Heart right ventricle (tissue), 16 donors: ENCODE measurements around the gene CCDC3. TPM values are rescaled to one million over a fixed set of nuclear protein-coding genes. Genes with fewer than 3 reads are reported as not detected.

Experiments
- ATAC-seq, 8 donors: fragments of 200-7000 bp; cut with Tn5 transposase; one replicate each; pipeline ENCODE4 v1.9.1; 2020; ENCODE audit warnings: mild to moderate bottlenecking in 8 of 8, moderate library complexity in 8 of 8, moderate number of reproducible peaks in 1 of 8
- DNase-seq, 2 donors: peaks; one replicate each; pipeline ENCODE4 v3.0.0-alpha.2; 2020
- H3K27ac ChIP-seq, 10 donors: fragments of 200-600 bp; sonication (generic) in 2 of 10; one replicate each; pipeline versions ENCODE4 v1.5.0 to v1.8.0; 2020 to 2022; ENCODE audit warnings: mild to moderate bottlenecking in 3 of 10
- H3K27me3 ChIP-seq, 7 donors: fragments of 200-600 bp; one replicate each; pipeline ENCODE4 v1.8.0; 2021 to 2022; ENCODE audit warnings: mild to moderate bottlenecking in 2 of 7
- H3K36me3 ChIP-seq, 9 donors: fragments of 200-600 bp; sonication (generic) in 1 of 9; one replicate each; pipeline versions ENCODE4 v1.5.0 to v1.8.0; 2020 to 2022; ENCODE audit warnings: mild to moderate bottlenecking in 2 of 9
- H3K4me1 ChIP-seq, 9 donors: fragments of 200-600 bp; sonication (generic) in 1 of 9; one replicate each; pipeline versions ENCODE4 v1.5.0 to v1.8.0; 2020 to 2022; ENCODE audit warnings: mild to moderate bottlenecking in 4 of 9
- H3K4me3 ChIP-seq, 10 donors: fragments of 200-600 bp; sonication (generic) in 2 of 10; one replicate each; pipeline versions ENCODE4 v1.5.0 to v1.8.0; 2020 to 2022; ENCODE audit warnings: mild to moderate bottlenecking in 7 of 10, moderate library complexity in 2 of 10
- H3K9me3 ChIP-seq, 11 donors: fragments of 200-600 bp in 10 of 11; sonication (generic) in 2 of 11; one replicate each; pipeline versions ENCODE4 v1.5.0 to v1.8.0; 2013 to 2022; ENCODE audit warnings: mild to moderate bottlenecking in 2 of 11, control low read depth in 1 of 11, moderate library complexity in 1 of 11
- CTCF ChIP-seq, 9 donors: fragments of 200-600 bp; sonication (generic) in 2 of 9; IDR thresholded peaks; one replicate each; pipeline versions ENCODE4 v1.5.0 to v1.8.0; 2021 to 2022; ENCODE audit warnings: antibody characterized with exemption in 9 of 9, mild to moderate bottlenecking in 5 of 9, moderate library complexity in 1 of 9
- WGBS, 2 donors: extraction: QIAGEN DNeasy Blood & Tissue Kit; methylation state at CpG; one replicate each; pipeline ENCODE4 v1.1.7; 2013; ENCODE audit warnings: inconsistent platforms in 1 of 2; 5-methylcytosine and 5-hydroxymethylcytosine counted together
- intact Hi-C, 10 donors: fragments of 100-400 bp; cut with DNase I; formaldehyde crosslinking; loops; one replicate each; pipeline versions ENCODE4 v1.11.1 to v1.14.2; 2022
- polyA plus RNA-seq, 2 donors: library from polyadenylated mRNA; stranded (reverse); fragments of 200-250 nt; gene quantifications; one replicate each; pipeline ENCODE4 v1.2.3, GENCODE V29; 2013
- total RNA-seq, 10 donors: library from RNA; stranded (reverse); fragmentation: NEBNext Ultra II Directional in 3 of 10; extraction: Animal tissue kit (Norgen Biotek cat#: 25700) in 3 of 10; gene quantifications; one replicate each; pipeline versions ENCODE4 v1.2.1 to v1.2.4, GENCODE V29; 2021 to 2023
- donor health status: Arrhythmogenic right ventricular cardiomyopathy.
- donor health status: ischemic (EF 13 %, LVEDD 7.1; RV severe dilation, severe dysfunction).
- donor health status: healthy with polysubstance abuse.
- donor health status: DM: no; HTN: yes; CAD: no.
- donor health status: DM: no; HTN: no; CAD: no.
- donor health status: ischemic (EF 25% LVEDD 6.9; RV normal size, moderate dysfunction).
- donor health status: ischemic (EF 25% LVEDD 5.7; RV mildly dilated, moderate dysfunction).
- donor health status: healthy.
- donor health status: DM: yes; HTN: yes; CAD: no.
- donor health status: Ischemic cardiomyopathy.
- donor health status: ischemic (EF 35%, LVEDD 5.7; RV mildly dilated, moderate dysfunction).
- donor health status: nonischemic (EF 11% LVEDD 7.7; RV severe dilation, severe dysfunction).
- donor health status: DM: yes; HTN: yes; CAD: no.
- donor health status: PGD.
- donor health status: ischemic (EF 29% LVEDD 5.4; RV normal size, mild dysfunction).
- donor health status: nonischemic (EF 23%, LVEDD 6.1; RV moderate dilation, normal function).

Gene CCDC3
- total and polyA plus RNA-seq, 12 donors = 2.6 to 14.3 (median 6.9) TPM

DNA sequence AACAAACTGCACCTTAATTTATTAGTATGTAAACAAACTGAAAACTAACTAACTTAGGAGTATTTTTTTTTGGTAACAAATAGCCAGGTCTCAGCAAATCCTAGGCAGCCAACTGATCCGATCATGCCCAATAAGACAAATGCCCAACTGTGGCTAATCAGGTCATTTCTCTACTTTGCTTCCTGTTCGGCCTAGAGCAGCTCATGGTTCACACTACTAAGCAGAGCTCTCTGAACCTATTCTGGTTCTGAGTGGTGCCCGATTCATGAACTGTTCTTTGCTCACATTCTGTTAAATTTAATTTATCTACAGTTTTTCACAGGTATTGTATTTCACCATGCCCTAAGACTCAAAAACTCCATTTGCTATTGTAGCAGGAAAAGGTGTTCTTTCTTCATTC lies 55.1 kb downstream of the CCDC3 start:
- Histone ChIP-seq H3K4me1 (peaks cover 0 to 7% (median 0%) of the 10 kb centered on the region in 9 donors), H3K4me3 (no peak overlapping the region), H3K27ac (peak overlapping the region in 1 of 10 donors; percentile 43), H3K27me3 (no peaks in the 10 kb centered on the region), H3K36me3 (no peaks in the 10 kb centered on the region), H3K9me3 (no peaks in the 10 kb centered on the region)
- DNase-seq = no peak
- WGBS, 2 donors = 83 to 89% methylated on average over 3 of the region's 3 CpGs
- no peak for ATAC-seq
- TF ChIP-seq CTCF (IDR thresholded peaks at IDR 0.05) = no peak
- intact Hi-C loops = no loop called here

DNA sequence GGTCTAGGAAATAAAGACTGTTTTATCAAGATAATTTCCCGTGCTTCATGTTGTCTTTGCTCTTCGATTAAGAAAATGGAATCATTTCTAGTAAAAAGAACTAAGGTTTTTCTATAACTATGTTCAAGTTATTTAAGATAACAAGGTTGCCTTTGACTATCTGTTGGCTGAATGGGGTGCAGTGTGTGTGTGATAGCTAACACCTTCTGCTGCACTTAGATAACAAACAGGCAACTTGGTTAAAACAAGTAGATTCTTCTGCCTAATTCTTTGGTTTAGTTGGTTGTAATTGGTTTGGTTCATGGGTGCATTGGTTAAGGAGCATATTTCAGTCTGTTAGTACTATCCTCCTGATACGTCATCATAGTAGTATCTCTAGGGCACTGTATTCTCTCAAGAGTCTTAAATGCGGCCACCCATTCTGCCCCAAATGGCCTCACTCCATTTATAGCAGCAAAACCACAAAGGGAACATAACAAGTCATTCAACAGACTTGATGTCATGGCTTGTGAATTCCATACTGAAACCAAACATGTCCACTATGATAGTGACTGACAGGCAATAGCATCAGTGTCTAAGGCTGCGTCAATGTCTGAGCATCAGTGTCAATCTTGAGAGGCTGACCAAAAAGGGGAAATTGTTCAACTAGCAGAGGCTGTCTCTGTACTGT lies 55.7 kb downstream of the CCDC3 start:
- peak in 4 of 8 donors; percentile 27 to 53 (median 35) for ATAC-seq
- TF ChIP-seq CTCF (IDR thresholded peaks at IDR 0.05) = no peak

GRCh38 chr10:12944931-12945330 lies 56.6 kb downstream of the CCDC3 start:
- H3K4me1 ChIP-seq = peaks cover 0 to 13% (median 0%) of the 10 kb centered on the region in 9 donors
- no peaks in the 10 kb centered on the region for H3K9me3 ChIP-seq
- intact Hi-C loops = no loop called here
- H3K27ac ChIP-seq = no peak overlapping the region
- 97 to 98% methylated on average over 1 of the region's 1 CpG for WGBS, 2 donors
- H3K36me3 ChIP-seq = no peaks in the 10 kb centered on the region
- DNase-seq = no peak
- no peak for TF ChIP-seq CTCF (IDR thresholded peaks at IDR 0.05)
- ATAC-seq = no peak
- no peaks in the 10 kb centered on the region for H3K27me3 ChIP-seq
- no peak overlapping the region for H3K4me3 ChIP-seq

More for the DNA sequence above, 55.7 kb downstream of the CCDC3 start:
- Histone ChIP-seq H3K36me3 (no peaks in the 10 kb centered on the region), H3K27me3 (no peaks in the 10 kb centered on the region), H3K4me3 (no peak overlapping the region), H3K9me3 (no peaks in the 10 kb centered on the region), H3K27ac (no peak overlapping the region), H3K4me1 (peaks cover 0 to 12% (median 0%) of the 10 kb centered on the region in 9 donors)
- WGBS, 2 donors = 71 to 76% methylated on average over 5 of the region's 5 CpGs
- intact Hi-C loops = no loop called here
- no peak for DNase-seq

- WGBS, 2 donors = 85 to 94% methylated on average over 5 of the region's 5 CpGs
- H3K4me3 ChIP-seq = no peak overlapping the region
- H3K36me3 ChIP-seq = no peaks in the 10 kb centered on the region
- intact Hi-C loops = no loop called here
- peaks cover 0 to 13% (median 0%) of the 10 kb centered on the region in 9 donors for H3K4me1 ChIP-seq
- TF ChIP-seq CTCF (IDR thresholded peaks at IDR 0.05) = no peak
- no peak for ATAC-seq
- no peak overlapping the region for H3K27ac ChIP-seq
- no peaks in the 10 kb centered on the region for H3K9me3 ChIP-seq
- no peak for DNase-seq
- H3K27me3 ChIP-seq = peaks cover 0 to 4% (median 0%) of the 10 kb centered on the region in 7 donors
These were observed 58.1 kb downstream of the CCDC3 start for GRCh38 chr10:12943425-12943824.
